Activated T-cell treated with anti-CD3 and anti-CD28 coated beads, Interleukin-2, amount 50 U/mL, for 24 hours (primary cell): ENCODE measurements around the gene CYP8B1.
A peak's percentile ranks its signal among the peaks of the same experiment; 100 is the strongest.

Source experiments
- DNase-seq: peaks from one replicate; pipeline ENCODE4 v3.0.0-alpha.2; 2020
- H3K27ac Mint-ChIP-seq: 2 replicates; pipeline ENCODE4 v1.8.0; 2020; ENCODE audit warnings: mild to moderate bottlenecking, mixed read lengths
- H3K27me3 Mint-ChIP-seq: 2 replicates; pipeline ENCODE4 v1.8.0; 2020; ENCODE audit warnings: mixed read lengths
- H3K36me3 Mint-ChIP-seq: 2 replicates; pipeline ENCODE4 v1.8.0; 2020; ENCODE audit warnings: low read depth, mixed read lengths
- H3K4me1 Mint-ChIP-seq: 2 replicates; pipeline ENCODE4 v1.8.0; 2020; ENCODE audit warnings: low read depth, mixed read lengths
- H3K4me3 Mint-ChIP-seq: 2 replicates; pipeline ENCODE4 v1.8.0; 2020; ENCODE audit warnings: mild to moderate bottlenecking, moderate library complexity, mixed read lengths
- H3K9me3 Mint-ChIP-seq: 2 replicates; pipeline ENCODE4 v1.8.0; 2020; ENCODE audit warnings: mixed read lengths

CYP8B1 gene, protein sequence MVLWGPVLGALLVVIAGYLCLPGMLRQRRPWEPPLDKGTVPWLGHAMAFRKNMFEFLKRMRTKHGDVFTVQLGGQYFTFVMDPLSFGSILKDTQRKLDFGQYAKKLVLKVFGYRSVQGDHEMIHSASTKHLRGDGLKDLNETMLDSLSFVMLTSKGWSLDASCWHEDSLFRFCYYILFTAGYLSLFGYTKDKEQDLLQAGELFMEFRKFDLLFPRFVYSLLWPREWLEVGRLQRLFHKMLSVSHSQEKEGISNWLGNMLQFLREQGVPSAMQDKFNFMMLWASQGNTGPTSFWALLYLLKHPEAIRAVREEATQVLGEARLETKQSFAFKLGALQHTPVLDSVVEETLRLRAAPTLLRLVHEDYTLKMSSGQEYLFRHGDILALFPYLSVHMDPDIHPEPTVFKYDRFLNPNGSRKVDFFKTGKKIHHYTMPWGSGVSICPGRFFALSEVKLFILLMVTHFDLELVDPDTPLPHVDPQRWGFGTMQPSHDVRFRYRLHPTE

DNA sequence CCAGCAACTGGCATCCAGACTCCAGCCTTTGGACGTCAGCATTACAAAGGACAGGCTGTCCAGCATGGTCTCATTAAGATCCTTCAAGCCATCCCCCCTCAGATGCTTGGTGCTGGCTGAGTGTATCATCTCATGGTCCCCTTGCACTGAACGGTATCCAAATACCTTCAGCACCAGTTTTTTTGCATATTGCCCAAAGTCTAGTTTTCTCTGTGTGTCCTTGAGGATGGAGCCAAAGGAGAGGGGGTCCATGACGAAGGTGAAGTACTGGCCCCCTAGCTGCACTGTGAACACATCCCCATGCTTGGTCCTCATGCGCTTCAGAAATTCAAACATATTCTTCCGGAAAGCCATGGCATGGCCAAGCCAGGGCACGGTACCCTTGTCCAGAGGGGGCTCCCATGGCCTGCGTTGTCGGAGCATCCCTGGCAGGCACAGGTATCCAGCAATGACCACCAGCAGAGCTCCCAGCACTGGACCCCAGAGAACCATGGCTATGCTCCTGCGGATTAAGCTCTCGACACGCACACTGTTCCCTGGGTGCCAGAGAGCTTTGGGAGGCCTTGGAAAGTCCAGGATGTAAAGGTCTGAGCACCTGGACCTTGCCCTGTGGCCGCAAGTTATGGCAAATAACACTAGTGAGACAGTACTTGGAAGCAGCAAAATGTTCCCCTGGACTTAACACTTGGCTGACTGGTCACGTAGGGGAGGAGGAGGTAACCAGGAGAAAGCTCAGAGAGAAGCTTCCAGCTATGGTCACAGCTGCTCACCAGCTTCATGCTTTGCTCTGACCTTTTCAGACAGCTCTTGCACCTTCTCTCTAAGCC is at the start of gene CYP8B1:
CYP8B1 (minus strand) TSS at position 555 of the 827 bp plus-strand sequence; CDS start at position 492, 63 bp downstream.
- Mint-ChIP-seq H3K4me1 (peaks cover 4% of the 10 kb centered on the region), H3K9me3 (no peaks in the 10 kb centered on the region), H3K27ac (no peak within 1 kb of the TSS), H3K27me3 (peaks cover 2% of the 10 kb centered on the region), H3K36me3 (no peaks in the 10 kb centered on the region), H3K4me3 (no peak within 1 kb of the TSS)
- no peak for DNase-seq

DNA sequence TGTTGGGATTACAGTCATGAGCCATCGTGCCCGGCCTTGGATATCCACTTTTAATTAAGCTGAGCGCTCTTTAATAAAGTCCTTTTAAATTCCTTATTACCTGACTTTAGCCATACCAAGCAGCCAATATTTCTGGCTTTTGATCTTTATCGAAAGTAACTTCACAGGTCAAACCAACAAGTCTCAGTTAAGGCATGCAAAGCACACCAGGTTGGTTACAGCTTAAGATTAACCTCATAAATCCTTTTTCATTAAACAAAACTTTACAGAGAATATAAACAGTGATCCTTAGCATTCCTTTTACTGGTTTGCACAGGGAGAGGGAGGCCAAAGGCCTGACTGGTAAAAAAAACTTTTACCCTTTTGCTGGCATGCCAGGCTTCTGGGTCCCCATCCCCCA is 47.9 kb upstream of the CYP8B1 start:
- Mint-ChIP-seq H3K4me1 (peaks cover 8% of the 10 kb centered on the region), H3K36me3 (no peaks in the 10 kb centered on the region), H3K9me3 (peaks cover 10% of the 10 kb centered on the region), H3K27me3 (no peaks in the 10 kb centered on the region), H3K27ac (no peak overlapping the region), H3K4me3 (no peak overlapping the region)
- DNase-seq: no peak

DNA sequence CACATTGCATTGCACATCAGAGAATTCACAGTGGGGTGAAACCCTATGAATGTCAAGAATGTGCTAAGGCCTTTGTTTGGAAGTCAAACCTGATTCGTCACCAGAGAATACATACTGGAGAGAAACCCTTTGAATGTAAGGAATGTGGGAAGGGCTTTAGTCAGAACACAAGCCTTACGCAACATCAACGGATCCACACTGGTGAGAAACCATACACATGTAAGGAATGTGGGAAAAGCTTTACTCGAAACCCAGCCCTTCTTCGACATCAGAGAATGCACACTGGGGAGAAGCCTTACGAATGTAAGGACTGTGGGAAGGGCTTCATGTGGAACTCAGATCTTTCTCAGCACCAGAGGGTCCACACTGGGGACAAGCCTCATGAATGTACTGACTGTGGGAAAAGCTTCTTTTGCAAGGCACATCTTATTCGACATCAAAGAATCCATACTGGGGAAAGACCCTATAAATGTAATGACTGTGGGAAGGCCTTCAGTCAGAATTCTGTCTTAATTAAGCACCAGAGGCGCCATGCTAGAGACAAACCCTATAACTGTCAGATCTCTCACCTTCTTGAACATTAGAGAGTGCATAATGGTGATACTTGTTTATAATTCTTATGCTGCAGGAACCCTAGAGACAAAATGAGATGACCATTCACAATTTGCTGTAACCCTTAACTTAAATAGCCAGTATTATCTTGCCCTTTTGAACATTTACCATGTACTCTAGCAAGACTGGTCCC is 39.3 kb upstream of the CYP8B1 start:
- no peak for DNase-seq
- Mint-ChIP-seq H3K4me3 (no peak overlapping the region), H3K4me1 (no peaks in the 10 kb centered on the region), H3K27ac (no peak overlapping the region), H3K9me3 (peaks cover 58% of the 10 kb centered on the region), H3K36me3 (peaks cover 51% of the 10 kb centered on the region), H3K27me3 (no peaks in the 10 kb centered on the region)

DNA sequence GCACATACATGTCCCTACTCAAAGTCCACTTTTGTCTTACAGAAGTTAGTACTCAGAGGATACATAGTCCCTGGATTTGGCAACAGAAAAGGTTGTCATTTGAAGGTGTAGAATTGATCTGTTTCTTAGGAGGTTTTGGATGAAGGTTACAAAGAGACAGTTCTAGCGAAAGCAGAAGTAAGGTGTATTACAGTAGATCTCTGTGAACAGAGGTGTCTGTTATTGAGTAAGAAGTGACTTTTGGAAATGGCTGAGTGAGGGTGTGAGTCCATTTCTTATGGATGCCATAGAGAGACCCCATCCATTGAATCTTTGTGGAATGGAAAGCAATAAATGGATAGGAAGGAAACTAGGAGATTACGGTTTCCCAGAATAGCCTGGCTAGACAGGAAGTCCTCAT is 35.9 kb upstream of the CYP8B1 start:
- no peak overlapping the region for H3K4me3 Mint-ChIP-seq
- H3K27me3 Mint-ChIP-seq: peaks cover 18% of the 10 kb centered on the region
- H3K9me3 Mint-ChIP-seq: peaks cover 42% of the 10 kb centered on the region
- DNase-seq: no peak
- H3K36me3 Mint-ChIP-seq: peaks cover 51% of the 10 kb centered on the region
- H3K4me1 Mint-ChIP-seq: peaks cover 7% of the 10 kb centered on the region
- no peak overlapping the region for H3K27ac Mint-ChIP-seq

DNA sequence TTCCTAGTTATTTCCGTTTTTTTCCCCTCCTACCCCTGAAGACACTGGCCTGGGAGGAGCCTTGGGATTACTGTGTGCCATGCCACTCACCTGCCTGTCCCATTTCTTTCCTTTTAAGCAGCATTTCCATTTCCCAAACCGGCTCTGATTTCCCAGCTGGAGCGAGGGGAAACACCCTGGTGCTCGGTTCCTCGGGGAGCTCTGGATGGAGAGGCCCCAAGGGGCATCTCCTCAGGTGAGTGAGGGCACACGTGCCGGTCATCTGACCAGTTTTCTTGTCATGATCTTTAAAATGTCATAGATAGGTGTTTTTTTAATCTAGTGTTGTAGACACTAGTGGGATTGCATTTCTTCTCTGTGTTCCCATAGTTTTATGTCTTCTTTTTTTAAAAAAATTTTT is 33.0 kb upstream of the CYP8B1 start:
- Mint-ChIP-seq H3K27ac (no peak overlapping the region), H3K4me1 (peaks cover 15% of the 10 kb centered on the region), H3K4me3 (no peak overlapping the region), H3K36me3 (peaks cover 26% of the 10 kb centered on the region), H3K9me3 (peaks cover 21% of the 10 kb centered on the region), H3K27me3 (peaks cover 38% of the 10 kb centered on the region)
- DNase-seq: no peak

DNA sequence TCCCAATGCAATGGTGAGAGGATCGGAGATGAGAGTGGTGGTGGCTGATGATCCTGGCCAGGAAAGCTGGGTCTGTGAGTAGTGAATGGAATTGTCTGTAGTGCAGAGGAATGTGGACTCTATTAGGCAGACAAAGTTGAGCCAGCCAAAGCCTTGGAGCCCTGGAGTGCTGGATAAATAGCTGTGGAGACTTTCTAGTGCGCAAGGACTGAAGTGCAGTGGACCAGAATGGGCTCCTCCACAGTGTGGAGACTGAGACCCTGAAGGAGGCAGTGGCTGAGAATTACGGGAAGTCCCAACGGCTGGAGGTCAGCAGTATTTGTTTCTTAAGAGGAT is 31.1 kb upstream of the CYP8B1 start:
- peaks cover 47% of the 10 kb centered on the region for H3K27me3 Mint-ChIP-seq
- peaks cover 15% of the 10 kb centered on the region for H3K4me1 Mint-ChIP-seq
- peaks cover 19% of the 10 kb centered on the region for H3K9me3 Mint-ChIP-seq
- peaks cover 15% of the 10 kb centered on the region for H3K36me3 Mint-ChIP-seq
- H3K27ac Mint-ChIP-seq: no peak overlapping the region
- DNase-seq: no peak
- H3K4me3 Mint-ChIP-seq: peak overlapping the region; percentile 38

DNA sequence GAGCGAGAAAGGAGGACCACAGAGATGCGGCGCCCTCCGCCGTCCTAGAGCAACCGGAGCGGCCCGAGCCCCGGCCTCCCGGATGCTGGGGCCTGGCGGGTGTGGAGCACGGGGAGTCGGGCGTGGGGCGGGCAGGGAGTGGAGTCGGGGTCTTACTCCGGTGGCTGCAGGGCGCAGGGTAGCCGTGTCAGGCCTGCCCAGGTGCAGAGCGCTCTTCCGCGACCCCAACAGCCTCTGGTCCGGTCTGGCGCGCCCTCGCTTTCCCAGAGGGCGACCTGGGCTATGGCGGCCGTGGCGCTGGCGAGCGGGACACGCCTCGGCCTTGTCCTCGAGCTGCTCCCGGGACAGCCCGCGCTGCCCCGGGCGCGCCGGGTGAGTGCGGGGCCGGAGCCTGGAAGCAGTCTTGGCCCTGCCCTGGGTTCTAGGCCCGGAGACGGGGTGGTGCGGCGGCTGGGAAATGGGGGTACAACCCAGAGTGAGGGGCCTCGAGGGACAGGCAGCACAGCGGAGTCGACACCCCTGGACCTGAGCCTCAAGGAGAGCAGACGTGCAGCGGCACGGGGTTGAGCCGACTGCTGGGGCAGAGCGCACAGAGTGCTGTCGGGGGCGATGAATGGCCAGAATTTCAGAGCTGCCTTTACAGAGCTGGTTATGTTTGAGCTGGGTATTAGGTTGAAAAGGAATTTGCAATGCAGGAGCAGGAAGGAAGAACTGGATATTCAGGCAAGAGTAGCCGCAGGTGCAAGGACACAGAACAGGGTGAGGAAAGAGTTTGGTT is 30.6 kb upstream of the CYP8B1 start, which contains the start of gene ZNF662:
ZNF662 (plus strand) TSS at position 73 of the 778 bp plus-strand sequence. CDS start 1,973 bp downstream, outside the sequence.
- Mint-ChIP-seq H3K27ac (peak within 1 kb of the TSS; percentile 46), H3K4me3 (peak within 1 kb of the TSS; percentile 38), H3K4me1 (peaks cover 15% of the 10 kb centered on the region), H3K27me3 (peaks cover 47% of the 10 kb centered on the region), H3K36me3 (peaks cover 12% of the 10 kb centered on the region), H3K9me3 (peaks cover 14% of the 10 kb centered on the region)
- peak; percentile 61 for DNase-seq

DNA sequence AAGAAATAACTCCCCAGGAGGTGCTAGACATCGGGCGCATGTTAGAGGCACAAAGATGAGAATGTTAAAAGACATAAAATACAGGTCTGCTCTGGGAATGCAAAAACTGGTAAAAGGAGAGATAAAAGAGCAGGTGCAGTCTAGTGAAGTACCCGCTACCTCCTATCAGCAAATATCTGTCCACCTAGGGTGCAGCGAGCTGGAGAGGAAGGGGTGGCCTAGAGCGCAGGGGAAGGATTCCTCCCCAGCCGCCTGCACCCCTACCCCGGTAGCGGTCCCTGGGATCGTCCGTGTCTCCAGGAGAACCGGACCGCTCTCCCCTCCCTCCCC is 30.0 kb upstream of the CYP8B1 start:
- peaks cover 10% of the 10 kb centered on the region for H3K36me3 Mint-ChIP-seq
- peak overlapping the region; percentile 46 for H3K27ac Mint-ChIP-seq
- H3K4me3 Mint-ChIP-seq: peak overlapping the region; percentile 38
- H3K4me1 Mint-ChIP-seq: peaks cover 18% of the 10 kb centered on the region
- H3K9me3 Mint-ChIP-seq: peaks cover 14% of the 10 kb centered on the region
- H3K27me3 Mint-ChIP-seq: peaks cover 47% of the 10 kb centered on the region
- DNase-seq: no peak

DNA sequence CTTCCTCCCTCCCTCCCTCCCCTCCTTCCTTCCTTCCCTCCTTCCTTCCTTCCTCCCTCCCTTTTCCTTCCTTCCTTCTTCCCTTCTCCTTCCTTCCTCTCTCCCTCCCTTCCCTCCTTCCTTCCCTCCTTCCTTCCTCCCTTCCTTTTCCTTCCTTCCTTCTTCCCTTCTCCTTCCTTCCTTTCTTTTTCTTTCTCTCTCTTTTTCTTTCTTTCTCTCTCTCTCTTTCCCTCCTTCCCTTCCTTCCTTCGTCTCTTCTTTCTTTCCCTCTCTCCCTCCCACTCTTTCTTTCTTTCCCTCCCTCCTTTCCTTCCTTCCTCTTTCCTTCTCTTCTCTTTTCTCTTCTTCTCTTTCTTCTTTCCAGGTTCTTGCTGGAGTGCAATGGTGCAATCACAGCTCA is 28.4 kb upstream of the CYP8B1 start:
- Mint-ChIP-seq H3K27me3 (peaks cover 47% of the 10 kb centered on the region), H3K4me1 (peaks cover 20% of the 10 kb centered on the region), H3K27ac (no peak overlapping the region), H3K9me3 (peaks cover 9% of the 10 kb centered on the region), H3K36me3 (peaks cover 4% of the 10 kb centered on the region), H3K4me3 (no peak overlapping the region)
- no peak for DNase-seq

DNA sequence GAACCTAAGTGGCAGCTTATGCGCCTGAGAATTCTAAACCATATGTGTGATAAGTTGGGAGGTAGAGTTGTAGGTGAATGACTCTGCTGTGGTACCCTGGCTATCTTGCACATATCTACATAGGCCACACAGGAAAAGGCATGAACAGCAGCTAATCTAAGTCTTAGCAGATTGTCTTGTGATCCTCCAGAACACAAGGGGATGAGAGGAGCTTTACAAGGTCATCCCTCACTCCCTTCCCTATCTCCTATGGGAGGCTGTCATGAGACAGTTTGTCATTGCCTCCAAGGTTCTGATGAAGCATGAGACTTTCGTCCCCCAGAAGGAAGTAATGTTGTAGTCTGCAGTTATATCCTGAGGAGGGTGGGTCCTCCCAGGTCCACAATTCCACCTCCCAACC is 26.6 kb upstream of the CYP8B1 start:
- DNase-seq: no peak
- Mint-ChIP-seq H3K9me3 (peaks cover 9% of the 10 kb centered on the region), H3K27ac (no peak overlapping the region), H3K27me3 (peaks cover 38% of the 10 kb centered on the region), H3K4me3 (no peak overlapping the region), H3K4me1 (peaks cover 19% of the 10 kb centered on the region), H3K36me3 (no peaks in the 10 kb centered on the region)

DNA sequence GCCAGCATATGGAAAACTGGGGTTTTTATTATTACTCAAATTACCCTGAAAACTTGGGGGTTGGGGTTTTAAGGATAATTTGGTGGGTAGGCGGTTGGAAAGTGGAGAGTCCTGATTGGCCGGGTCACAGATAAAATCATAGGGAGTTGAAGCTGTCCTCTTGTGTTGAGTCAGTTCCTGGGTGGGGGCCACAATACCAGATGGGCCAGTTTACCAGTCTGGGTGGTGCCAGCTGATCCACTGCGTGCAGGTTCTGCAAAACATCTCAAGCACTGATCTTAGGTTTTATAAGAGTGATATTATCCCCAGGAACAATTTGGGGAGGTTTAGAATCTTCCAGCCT is 25.4 kb upstream of the CYP8B1 start:
- no peak for DNase-seq
- Mint-ChIP-seq H3K27me3 (peaks cover 33% of the 10 kb centered on the region), H3K36me3 (no peaks in the 10 kb centered on the region), H3K4me1 (peaks cover 11% of the 10 kb centered on the region), H3K9me3 (peaks cover 9% of the 10 kb centered on the region), H3K4me3 (no peak overlapping the region), H3K27ac (no peak overlapping the region)

DNA sequence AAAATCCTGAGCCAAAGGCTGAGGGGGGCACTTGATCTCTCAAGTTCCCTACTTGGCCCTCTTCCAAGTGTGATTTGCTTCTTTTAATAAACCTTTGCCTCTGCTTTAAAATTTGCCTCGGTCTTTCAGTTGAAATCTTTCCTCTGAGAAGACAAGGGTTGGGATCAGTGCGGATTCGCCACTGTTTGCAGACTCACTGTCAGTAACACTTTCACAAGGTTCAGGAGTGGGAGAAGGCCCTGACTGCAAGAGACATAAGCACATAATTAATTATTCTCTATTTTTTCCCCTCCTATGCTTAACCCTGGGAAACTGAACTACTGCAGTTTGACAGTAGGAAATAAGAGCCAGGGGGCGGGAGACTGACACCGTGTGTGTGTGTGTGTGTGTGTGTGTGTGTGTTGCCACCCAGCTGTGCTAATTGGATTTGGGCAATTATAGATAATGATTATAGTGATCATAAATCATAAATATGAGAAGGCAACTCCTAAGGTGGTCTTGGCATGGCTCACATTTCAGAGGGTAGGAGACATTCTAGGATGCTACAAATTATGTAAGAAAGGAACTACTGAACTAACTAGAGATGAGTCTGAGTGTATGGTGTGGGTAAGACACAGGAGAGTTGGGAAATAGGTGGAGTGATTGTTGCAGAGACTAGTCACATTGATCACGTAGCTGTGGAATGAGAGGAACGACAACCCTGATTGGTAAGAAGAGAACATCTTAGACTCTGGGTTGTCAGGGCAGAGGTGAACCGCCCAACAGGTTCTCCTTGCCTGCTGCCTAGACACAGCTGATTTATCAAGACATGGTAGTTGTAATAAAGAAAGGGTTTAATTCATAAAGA is 24.8 kb upstream of the CYP8B1 start:
- H3K27me3 Mint-ChIP-seq: peaks cover 29% of the 10 kb centered on the region
- no peak for DNase-seq
- no peak overlapping the region for H3K27ac Mint-ChIP-seq
- H3K4me3 Mint-ChIP-seq: no peak overlapping the region
- no peaks in the 10 kb centered on the region for H3K36me3 Mint-ChIP-seq
- H3K9me3 Mint-ChIP-seq: peaks cover 9% of the 10 kb centered on the region
- peaks cover 6% of the 10 kb centered on the region for H3K4me1 Mint-ChIP-seq

DNA sequence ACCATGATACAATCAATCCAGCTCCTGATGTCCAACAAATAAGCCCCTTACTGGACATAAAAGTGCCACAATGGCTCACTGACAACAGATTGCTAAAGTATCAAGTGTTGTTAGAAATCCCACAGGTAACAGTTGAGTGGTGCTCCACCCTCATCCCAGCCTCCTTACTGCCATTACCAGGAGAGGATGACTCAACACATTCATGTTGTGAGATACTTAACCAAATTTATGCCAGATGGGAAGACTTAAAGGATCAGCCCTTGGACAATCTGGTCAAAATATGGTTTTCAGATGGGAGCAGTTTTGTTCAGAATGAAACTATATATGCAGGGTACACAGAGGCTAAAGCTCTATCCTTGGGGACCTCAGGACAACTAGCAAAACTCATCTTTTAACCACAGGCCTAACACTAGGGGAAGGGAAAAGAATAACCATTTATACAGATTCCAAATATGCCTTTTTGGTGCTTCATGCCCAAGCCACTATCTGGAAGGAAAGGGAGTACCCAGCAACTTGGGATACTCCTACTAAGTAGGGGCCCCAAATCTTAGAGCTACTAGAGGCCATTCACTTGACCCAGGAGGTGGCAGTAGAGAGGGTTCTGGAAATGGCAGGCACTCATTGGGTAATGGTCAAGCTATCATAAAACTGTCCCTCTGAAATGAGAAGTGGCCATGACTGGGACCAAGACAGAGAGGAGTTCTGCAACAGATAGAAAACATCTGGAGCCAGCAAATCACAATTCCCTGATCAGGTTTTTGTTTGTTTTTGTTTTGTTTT is 23.4 kb upstream of the CYP8B1 start:
- no peak for DNase-seq
- no peak overlapping the region for H3K4me3 Mint-ChIP-seq
- H3K36me3 Mint-ChIP-seq: no peaks in the 10 kb centered on the region
- H3K9me3 Mint-ChIP-seq: peaks cover 6% of the 10 kb centered on the region
- peaks cover 16% of the 10 kb centered on the region for H3K27me3 Mint-ChIP-seq
- H3K27ac Mint-ChIP-seq: no peak overlapping the region
- peaks cover 6% of the 10 kb centered on the region for H3K4me1 Mint-ChIP-seq
